Activated CD4-positive, alpha-beta memory T cell treated with anti-CD3 and anti-CD28 coated beads, Interleukin-2, amount 10 ng/mL, durations not matched to agents 7 days and 5 days (primary cell): ENCODE measurements around the gene COMT. TPM values are rescaled to one million over a fixed set of nuclear protein-coding genes. Genes with fewer than 3 reads are reported as not detected.
A peak's percentile ranks its signal among the peaks of the same experiment; 100 is the strongest.

Experiments used
- CTCF ChIA-PET: fragments of 350-600 bp; sonication (Branson Sonifier 250); formaldehyde crosslinking; loops from one replicate; lab custom pipeline; 2021; ENCODE audit warnings: antibody characterized with exemption, inconsistent platforms; lab: Charles Lee
- POLR2A ChIA-PET: fragments of 350-600 bp; sonication (Branson Sonifier 250); formaldehyde crosslinking; loops from one replicate; lab custom pipeline; 2021; ENCODE audit warnings: antibody characterized with exemption; lab: Charles Lee
- DNase-seq: peaks from one replicate; pipeline ENCODE4 v3.0.0-alpha.2; 2020
- H3K27ac Mint-ChIP-seq: one replicate; pipeline ENCODE4 v1.8.0; 2021; ENCODE audit warnings: mild to moderate bottlenecking, mixed read lengths
- H3K27me3 Mint-ChIP-seq: one replicate; pipeline ENCODE4 v1.8.0; 2021; ENCODE audit warnings: mixed read lengths
- H3K36me3 Mint-ChIP-seq: one replicate; pipeline ENCODE4 v1.8.0; 2021; ENCODE audit warnings: low read depth, mixed read lengths
- H3K4me1 Mint-ChIP-seq: one replicate; pipeline ENCODE4 v1.8.0; 2021; ENCODE audit warnings: mixed read lengths
- H3K4me3 Mint-ChIP-seq: one replicate; pipeline ENCODE4 v1.8.0; 2021; ENCODE audit warnings: mild to moderate bottlenecking, mixed read lengths
- H3K9me3 Mint-ChIP-seq: one replicate; pipeline ENCODE4 v1.8.0; 2021; ENCODE audit warnings: mixed read lengths
- total RNA-seq, 2 experiments: library from RNA; stranded (reverse); gene quantifications; one replicate each; pipeline ENCODE4 v1.2.3, GENCODE V29; 2021

COMT gene
- total RNA-seq, 2 experiments from 2014 or later, result 78.7 to 79.3 TPM

- no peak for DNase-seq
- no peaks in the 10 kb centered on the region for H3K9me3 Mint-ChIP-seq
- no peak overlapping the region for H3K27ac Mint-ChIP-seq
- H3K27me3 Mint-ChIP-seq, result no peaks in the 10 kb centered on the region
- no peaks in the 10 kb centered on the region for H3K36me3 Mint-ChIP-seq
- ChIA-PET POLR2A (no interaction called here), CTCF (no interaction called here)
- no peaks in the 10 kb centered on the region for H3K4me1 Mint-ChIP-seq
- no peak overlapping the region for H3K4me3 Mint-ChIP-seq
Measured at GRCh38 chr22:19981171-19981960, 39.8 kb downstream of the COMT start.

DNA sequence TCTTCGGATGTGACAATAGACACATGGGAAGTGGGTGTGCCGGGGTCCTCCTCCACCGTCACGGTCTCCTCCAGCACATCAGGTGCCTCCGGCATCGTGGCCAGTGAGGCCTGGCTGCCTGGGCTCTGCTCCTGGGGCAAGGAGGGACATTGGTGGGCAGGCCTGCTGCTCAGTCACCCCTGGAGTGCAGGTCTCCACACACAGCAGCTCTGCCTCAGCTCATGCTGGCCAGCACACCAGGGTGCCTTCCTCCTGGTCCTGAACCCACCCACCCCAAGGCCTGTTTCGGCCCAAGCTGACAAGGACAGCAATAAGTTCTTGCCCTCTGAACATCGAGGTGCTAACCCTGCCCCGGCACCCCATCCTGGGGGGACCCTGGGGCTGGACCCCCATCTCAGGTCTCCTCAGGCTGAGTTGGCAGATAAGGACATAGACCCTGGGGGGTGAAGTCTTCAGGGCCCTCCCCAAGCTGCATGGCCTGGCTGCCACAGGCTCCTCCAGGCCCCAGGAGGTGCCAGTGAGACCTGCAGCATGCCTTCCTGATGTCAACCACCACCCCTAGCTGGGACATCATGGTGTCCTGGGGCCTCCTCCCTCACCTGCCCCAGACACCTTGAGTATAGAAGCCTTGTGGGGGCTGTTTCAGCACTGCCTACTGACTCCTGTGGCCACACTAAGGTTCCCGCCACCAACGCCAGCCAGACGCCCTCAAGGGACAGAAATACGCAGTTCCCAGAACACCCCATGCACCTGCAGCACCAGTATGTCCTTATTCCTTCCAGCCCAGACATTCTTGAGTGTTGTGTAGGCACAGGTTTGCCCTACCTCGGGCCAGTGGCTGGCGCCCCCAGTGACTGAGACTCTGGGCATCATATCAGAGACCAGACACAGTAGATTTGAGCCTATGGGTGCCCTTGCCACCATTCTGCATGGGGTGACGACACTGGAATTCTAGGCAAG, 40.7 kb downstream of the COMT start:
- ChIA-PET CTCF (no interaction called here), POLR2A (no interaction called here)
- H3K36me3 Mint-ChIP-seq, result no peaks in the 10 kb centered on the region
- H3K4me1 Mint-ChIP-seq, result no peaks in the 10 kb centered on the region
- no peaks in the 10 kb centered on the region for H3K27me3 Mint-ChIP-seq
- H3K9me3 Mint-ChIP-seq, result no peaks in the 10 kb centered on the region
- no peak overlapping the region for H3K4me3 Mint-ChIP-seq
- no peak overlapping the region for H3K27ac Mint-ChIP-seq
- DNase-seq, result no peak

DNA sequence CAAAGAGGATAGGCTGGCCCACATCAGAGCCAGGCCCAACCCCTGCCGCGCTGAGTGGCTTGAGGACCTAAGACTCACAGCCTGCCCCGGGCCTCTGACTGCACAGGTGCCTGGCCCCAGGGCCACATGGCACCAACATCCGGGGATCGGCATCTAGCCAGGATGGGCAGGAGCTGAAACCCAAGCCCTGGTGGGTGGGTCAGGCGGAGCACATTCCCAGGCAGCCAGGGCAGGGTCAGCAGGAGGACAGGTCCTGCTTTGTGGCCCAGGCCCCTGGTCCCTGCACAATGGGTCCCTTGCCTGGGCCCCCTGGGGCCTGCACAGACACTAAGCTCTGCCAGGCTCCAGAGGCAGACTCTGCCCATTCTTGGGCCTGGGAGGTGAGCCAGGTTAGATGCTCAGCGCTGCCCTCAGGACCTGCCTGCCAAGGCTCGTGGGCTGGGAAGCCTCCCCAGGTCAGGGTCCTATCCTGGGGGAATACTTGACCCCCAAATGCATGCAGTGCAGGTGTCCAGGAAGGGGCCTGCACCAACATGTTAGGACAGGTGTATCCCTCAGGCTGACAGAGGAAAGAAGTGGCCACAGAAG, 41.5 kb downstream of the COMT start:
- POLR2A ChIA-PET, result no interaction called here
- H3K36me3 Mint-ChIP-seq, result no peaks in the 10 kb centered on the region
- CTCF ChIA-PET, result no interaction called here
- no peak for DNase-seq
- H3K4me3 Mint-ChIP-seq, result no peak overlapping the region
- no peak overlapping the region for H3K27ac Mint-ChIP-seq
- H3K9me3 Mint-ChIP-seq, result no peaks in the 10 kb centered on the region
- no peaks in the 10 kb centered on the region for H3K27me3 Mint-ChIP-seq
- H3K4me1 Mint-ChIP-seq, result no peaks in the 10 kb centered on the region

DNA sequence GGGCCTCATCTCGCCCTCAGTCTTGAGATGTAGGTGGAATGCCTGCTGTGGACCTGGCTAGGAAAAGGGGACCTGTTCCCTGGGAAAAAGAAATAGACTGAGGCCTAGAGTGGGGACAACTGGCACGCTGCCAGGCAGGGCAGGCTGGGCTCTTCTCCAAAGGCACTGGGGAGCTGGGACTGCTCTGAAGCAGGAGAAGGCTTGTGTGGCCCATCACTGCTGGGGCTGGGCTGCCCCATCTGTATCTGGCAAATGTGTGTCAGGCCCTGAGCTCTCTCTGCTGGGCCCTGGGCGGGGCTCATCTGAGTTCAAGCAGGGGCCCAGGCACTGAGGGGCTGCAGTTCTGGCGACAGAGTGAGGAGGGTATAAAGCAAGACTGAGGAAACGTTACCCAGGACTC, 42.2 kb downstream of the COMT start:
- no peak overlapping the region for H3K27ac Mint-ChIP-seq
- CTCF ChIA-PET, result no interaction called here
- no peaks in the 10 kb centered on the region for H3K27me3 Mint-ChIP-seq
- H3K4me1 Mint-ChIP-seq, result no peaks in the 10 kb centered on the region
- H3K36me3 Mint-ChIP-seq, result no peaks in the 10 kb centered on the region
- H3K4me3 Mint-ChIP-seq, result no peak overlapping the region
- no peaks in the 10 kb centered on the region for H3K9me3 Mint-ChIP-seq
- no peak for DNase-seq
- POLR2A ChIA-PET, result no interaction called here

DNA sequence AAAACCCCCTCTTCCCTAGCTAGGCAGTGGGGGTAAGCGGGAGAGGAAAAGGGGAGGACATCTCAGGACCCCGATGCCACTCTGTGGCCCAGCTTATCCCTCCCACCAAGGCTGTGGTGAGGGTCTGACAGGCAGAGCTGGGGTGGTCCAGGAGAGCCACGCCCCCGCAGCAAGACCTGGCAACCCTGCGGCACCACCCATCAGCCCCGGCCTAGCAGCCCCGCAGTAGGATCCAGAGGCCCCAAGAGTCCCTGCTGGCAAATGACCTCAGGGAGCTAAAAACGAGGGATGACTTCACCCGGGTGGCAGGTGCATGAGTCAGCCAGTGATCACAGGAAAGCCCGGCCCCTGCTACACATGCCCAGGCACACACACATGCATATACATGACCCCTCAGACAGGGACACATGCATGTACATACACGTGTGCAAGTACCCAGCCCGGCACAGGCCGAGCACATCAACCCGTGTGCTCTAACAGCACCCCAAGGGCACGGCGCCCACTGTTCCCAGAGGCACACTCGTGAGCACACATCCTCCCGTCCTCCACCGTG, 42.7 kb downstream of the COMT start:
- Mint-ChIP-seq H3K4me1 (no peaks in the 10 kb centered on the region), H3K36me3 (no peaks in the 10 kb centered on the region), H3K9me3 (no peaks in the 10 kb centered on the region), H3K27ac (no peak overlapping the region), H3K27me3 (no peaks in the 10 kb centered on the region), H3K4me3 (no peak overlapping the region)
- no peak for DNase-seq
- ChIA-PET POLR2A (no interaction called here), CTCF (no interaction called here)

GRCh38 chr22:19984851-19985811, 43.6 kb downstream of the COMT start:
- no peak for DNase-seq
- no peaks in the 10 kb centered on the region for H3K27me3 Mint-ChIP-seq
- H3K4me3 Mint-ChIP-seq, result no peak overlapping the region
- no peaks in the 10 kb centered on the region for H3K4me1 Mint-ChIP-seq
- ChIA-PET CTCF (no interaction called here), POLR2A (no interaction called here)
- H3K27ac Mint-ChIP-seq, result no peak overlapping the region
- H3K9me3 Mint-ChIP-seq, result no peaks in the 10 kb centered on the region
- H3K36me3 Mint-ChIP-seq, result no peaks in the 10 kb centered on the region

GRCh38 chr22:19986011-19986409, 44.4 kb downstream of the COMT start:
- peak overlapping the region; percentile 27 for H3K4me3 Mint-ChIP-seq
- DNase-seq, result no peak
- no peaks in the 10 kb centered on the region for H3K9me3 Mint-ChIP-seq
- H3K36me3 Mint-ChIP-seq, result no peaks in the 10 kb centered on the region
- CTCF ChIA-PET, result no interaction called here
- no peaks in the 10 kb centered on the region for H3K4me1 Mint-ChIP-seq
- POLR2A ChIA-PET, result interaction anchor here (1.4 kb wide), 1 partner anchor 35 kb away, joined by 6 read pairs; the partner anchor contains the start of gene TANGO2
- no peak overlapping the region for H3K27ac Mint-ChIP-seq
- H3K27me3 Mint-ChIP-seq, result no peaks in the 10 kb centered on the region

GRCh38 chr22:19986410-19987341, 45.1 kb downstream of the COMT start:
- peak; percentile 71 for DNase-seq
- Mint-ChIP-seq H3K4me3 (peak overlapping the region; percentile 27), H3K36me3 (no peaks in the 10 kb centered on the region), H3K27ac (no peak overlapping the region), H3K4me1 (no peaks in the 10 kb centered on the region), H3K27me3 (no peaks in the 10 kb centered on the region), H3K9me3 (no peaks in the 10 kb centered on the region)
- POLR2A ChIA-PET, result interaction anchor here (1.4 kb wide), 1 partner anchor 34 kb away, joined by 6 read pairs; the partner anchor contains the start of gene TANGO2
- CTCF ChIA-PET, result no interaction called here

DNA sequence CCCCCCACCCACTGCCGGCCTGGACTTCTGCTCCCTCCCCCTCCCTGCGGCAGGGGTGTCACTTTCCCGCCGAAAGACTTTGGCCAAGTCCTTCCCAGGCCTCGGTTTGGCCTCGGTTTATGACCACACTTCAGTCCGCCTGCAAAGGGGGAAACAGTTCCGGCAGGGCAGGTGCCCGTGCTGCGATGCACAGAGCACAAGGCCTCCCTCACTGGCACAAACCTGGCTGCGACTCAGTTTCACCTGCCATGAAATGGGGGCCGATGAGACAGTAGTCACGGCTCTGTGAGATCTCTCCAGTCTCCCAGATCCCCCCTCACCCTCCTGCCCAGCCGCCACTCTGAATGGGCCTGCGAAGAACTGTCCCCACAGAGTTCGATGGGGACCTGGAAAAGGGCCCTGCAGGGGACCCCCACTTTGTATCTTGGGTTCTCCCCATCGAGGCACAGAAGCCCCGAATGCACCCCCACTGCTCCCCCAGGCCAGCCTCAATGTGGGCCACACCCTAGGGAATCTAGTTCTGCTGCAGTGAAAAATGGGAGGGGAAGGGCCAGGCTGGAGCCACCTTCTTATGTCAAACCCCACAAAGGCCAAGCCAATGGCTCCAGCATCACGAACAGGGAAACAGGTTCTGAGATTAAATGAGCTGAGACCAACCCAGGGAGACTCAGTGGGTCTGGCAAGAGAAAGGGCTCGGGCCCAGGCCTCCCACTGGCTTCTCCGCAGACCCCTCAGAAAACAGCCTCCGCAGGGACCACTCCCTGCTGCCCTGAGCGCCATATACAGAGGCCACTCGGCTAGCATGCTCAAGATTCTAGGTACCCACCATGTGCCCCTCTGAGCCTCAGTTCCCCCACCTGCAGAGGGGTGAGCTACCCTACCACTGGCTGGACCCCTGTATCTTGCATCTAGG, 46.1 kb downstream of the COMT start:
- ChIA-PET CTCF (interaction anchor here (0.7 kb wide), 1 partner anchor 17 kb away, joined by 4 read pairs; no protein-coding TSS in a partner anchor), POLR2A (interaction anchor here (1.4 kb wide), 2 partner anchors 33 kb away, joined by 3 to 6 read pairs; partner anchors contain the start of gene TANGO2)
- Mint-ChIP-seq H3K9me3 (no peaks in the 10 kb centered on the region), H3K4me3 (peak overlapping the region; percentile 13), H3K27ac (no peak overlapping the region), H3K4me1 (no peaks in the 10 kb centered on the region), H3K36me3 (no peaks in the 10 kb centered on the region), H3K27me3 (no peaks in the 10 kb centered on the region)
- no peak for DNase-seq

DNA sequence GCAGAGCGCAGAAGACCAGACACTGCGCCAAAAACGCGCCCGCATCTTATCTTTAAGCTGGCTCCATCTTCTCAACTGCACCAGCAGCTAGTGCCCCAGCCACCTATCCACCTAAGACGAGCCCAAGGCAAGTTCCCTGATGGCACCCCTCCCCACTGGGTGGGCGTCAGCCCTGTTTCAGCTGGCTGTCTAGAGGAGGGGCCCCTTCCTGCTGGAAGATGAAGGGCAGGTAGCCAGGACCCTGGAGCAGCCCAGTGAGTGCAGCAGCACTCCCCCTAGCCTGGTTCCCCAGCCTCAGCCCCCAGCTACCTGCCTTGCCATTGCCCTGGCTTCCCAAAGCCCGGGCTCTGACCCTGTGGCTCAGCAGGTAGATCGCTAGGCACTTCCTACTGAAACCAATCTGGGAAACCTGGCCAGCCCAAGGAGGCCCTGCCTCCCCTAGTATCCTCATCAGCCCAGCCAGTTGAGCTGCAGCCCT, 46.8 kb downstream of the COMT start:
- H3K9me3 Mint-ChIP-seq, result no peaks in the 10 kb centered on the region
- no peaks in the 10 kb centered on the region for H3K27me3 Mint-ChIP-seq
- ChIA-PET POLR2A (interaction anchor here (1.4 kb wide), 1 partner anchor 32 kb away, joined by 3 read pairs; the partner anchor contains the start of gene TANGO2), CTCF (interaction anchor here (0.7 kb wide), 1 partner anchor 18 kb away, joined by 4 read pairs; no protein-coding TSS in a partner anchor)
- H3K36me3 Mint-ChIP-seq, result no peaks in the 10 kb centered on the region
- no peak overlapping the region for H3K4me3 Mint-ChIP-seq
- no peak overlapping the region for H3K27ac Mint-ChIP-seq
- no peak for DNase-seq
- no peaks in the 10 kb centered on the region for H3K4me1 Mint-ChIP-seq
